Measurements from ENCODE around the gene PRSS56.
A peak's percentile ranks its signal among the peaks of the same experiment; 100 is the strongest.
"Not testable (repeated sequence)": the region's sequence is repeated elsewhere in the genome, so short reads cannot be mapped to it uniquely, and the experiment has no call there.

Gene PRSS56

DNA sequence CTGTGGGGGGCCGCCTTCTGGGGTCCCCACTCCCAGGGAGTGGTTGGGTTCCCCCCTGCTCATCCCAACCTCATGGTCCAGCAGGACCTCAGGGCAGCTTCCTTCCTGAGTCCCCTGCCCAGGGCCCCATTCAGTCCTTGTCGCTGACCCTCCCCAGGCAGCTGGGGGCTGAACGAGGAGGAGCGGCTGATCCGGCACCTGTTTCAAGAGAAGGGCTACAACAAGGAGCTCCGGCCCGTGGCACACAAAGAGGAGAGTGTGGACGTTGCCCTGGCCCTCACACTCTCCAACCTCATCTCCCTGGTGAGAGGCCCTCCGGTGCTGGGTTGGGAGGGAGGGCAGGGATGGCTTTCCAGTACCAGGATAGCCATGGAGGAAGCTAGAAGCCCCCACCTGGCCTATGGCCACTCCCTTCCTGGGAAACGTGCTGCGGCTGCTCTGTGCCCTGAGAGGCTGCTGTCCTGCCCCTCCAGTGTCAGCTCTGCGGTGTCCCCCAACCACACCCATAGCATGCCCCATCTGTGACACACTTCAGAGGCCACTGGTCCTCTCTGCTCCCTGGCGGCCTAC is 6.3 kb downstream of the PRSS56 start:
- DNase-seq, result no peak

DNA sequence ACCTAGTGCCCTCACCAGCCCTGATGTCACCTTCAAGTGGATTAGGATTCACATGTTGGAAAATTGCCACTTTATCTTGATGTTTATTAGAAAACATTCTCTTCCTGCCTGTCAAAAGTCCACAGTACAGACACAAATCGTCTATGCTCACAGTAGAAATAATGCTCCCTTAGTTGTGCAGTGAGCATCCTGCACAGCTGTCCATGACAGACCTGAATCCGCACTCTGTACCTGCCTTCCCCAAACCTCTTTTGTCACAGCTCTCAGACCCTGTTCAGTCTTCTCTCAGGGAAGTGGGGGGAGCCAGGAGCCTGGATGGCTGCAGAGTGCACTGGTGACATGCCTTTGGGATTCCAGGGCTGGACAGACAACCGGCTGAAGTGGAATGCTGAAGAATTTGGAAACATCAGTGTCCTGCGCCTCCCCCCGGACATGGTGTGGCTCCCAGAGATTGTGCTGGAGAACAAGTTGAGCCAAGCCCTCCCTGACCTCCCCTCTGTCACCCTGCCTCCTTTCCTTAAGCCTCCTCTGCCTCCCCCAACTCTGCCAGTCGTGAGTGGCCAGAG is 7.8 kb downstream of the PRSS56 start:
- DNase-seq, result no peak

DNA sequence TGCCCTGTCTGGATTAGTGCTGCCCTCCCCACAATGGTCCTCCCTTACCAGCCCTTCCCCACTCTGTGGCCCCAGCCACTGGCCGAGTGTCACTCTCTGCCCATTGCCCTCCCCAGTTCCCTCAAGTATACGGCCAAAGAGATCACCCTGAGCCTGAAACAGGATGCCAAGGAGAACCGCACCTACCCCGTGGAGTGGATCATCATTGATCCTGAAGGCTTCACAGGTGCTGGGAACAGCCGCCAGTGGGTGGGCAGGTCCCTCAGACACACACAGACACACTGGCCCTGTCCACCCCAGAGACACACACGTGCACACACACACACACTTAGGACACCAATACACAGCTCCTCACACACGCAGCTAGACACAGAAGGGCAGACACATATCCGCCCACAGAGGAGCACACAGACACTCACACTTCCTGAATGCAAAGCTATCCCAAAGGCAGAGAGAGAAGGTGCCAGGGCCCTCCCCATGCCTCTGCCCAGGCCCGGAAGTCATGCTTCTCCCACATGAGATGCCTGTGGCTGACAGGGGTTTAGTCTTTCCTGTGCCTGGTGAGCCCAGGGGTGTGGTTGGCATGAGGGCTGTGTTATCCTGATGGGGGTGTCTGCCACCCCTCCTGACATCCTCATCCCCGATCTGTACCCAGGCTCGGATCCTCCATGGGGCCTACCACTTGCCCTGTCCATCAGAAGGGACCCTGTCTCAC is 8.7 kb downstream of the PRSS56 start:
- no peak for DNase-seq

DNA sequence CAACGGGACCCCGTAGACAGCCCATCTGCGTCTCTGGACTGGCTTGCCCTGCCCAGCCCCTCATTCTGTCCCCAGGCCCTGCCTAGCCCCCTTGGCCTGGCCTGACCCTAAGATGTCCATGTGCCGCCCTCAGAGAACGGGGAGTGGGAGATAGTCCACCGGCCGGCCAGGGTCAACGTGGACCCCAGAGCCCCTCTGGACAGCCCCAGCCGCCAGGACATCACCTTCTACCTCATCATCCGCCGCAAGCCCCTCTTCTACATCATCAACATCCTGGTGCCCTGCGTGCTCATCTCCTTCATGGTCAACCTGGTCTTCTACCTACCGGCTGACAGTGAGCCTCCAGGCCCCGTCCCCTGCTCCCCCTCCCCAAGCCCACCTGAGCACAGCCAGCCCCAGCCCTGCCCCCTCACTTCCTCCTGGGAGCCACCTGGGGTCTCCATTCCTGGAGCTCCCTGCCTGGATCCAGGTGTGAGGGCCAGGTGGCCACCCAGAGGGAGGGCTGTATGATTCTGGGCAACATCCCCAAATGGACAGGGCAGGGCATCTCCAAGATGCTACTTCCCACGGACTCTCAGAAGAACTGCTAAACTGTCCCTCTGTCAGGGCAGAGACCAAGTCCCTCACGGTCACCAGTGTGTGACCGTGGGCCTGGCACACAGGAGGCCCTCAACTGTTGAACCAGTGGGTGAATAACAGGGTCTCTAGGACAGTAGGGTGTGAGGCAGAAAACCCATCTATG is 9.8 kb downstream of the PRSS56 start:
- no peak for DNase-seq

DNA sequence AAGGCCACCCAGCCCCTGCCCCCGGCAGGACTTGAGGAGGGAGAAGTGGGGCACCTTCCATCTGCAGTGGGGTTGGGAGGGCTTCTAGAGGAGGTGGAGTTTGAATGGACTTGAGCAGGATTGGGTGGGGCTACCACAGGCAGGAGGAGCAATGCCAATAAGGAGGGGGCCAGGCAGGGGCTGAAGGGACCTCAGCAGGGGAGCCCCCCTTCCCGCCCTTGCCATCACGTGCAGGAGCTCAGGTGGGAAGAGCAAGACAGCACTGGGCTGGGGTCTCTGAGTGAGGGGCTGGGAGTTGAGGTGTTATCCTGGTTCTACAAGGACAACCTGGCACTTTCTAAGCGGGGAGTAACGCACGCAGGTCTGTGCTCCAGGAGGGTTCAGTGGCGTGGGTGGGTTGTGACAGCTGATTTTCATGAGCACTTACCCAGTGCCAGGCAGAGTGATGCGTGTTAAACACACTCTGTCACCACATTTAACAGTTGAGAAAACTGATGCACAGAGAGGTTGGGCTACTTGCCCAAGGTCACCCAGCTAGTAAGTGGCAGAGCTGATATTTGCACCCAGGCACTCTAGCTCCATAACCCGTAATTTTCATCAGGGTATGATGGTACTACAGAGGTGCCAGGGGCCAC is 10.6 kb downstream of the PRSS56 start:
- DNase-seq, result no peak

DNA sequence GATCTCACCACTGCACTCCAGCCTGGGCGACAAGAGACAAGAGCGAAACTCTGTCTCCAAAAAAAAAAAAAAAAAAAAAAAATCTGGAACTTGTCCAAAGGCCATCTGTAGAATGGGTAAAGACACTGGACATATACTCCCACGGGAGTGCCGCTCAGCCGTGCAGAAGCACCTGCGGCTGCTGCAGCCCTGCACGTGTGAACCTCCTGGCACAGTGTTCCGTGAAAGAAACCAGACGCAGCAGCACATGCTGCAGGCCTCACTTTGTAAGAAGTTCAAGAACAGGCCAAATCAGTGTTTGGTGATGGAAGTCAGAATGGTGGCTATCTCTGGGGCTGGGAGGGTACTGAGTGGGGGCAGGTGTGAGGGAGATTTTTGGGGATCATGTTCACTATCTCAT is 12.2 kb downstream of the PRSS56 start:
- DNase-seq, result no peak

DNA sequence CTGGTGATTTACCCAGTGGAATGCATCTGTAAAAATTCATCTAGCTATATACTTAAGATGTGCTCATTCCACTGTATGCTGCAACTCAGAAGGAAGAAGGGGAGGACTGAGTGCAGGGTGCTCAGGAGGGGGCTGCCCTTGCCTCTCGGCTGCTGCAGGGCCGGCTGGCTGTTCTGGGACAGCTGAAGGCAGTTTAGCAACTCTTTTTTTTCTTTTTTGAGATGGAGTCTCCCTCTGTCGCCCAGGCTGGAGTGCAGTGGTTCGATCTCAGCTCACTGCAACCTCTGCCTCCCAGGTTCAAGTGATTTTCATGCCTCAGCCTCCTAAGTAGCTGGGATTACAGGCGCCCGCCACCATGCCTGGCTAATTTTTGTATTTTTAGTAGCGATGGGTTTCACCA is 12.6 kb downstream of the PRSS56 start:
- not testable (repeated sequence) for DNase-seq

DNA sequence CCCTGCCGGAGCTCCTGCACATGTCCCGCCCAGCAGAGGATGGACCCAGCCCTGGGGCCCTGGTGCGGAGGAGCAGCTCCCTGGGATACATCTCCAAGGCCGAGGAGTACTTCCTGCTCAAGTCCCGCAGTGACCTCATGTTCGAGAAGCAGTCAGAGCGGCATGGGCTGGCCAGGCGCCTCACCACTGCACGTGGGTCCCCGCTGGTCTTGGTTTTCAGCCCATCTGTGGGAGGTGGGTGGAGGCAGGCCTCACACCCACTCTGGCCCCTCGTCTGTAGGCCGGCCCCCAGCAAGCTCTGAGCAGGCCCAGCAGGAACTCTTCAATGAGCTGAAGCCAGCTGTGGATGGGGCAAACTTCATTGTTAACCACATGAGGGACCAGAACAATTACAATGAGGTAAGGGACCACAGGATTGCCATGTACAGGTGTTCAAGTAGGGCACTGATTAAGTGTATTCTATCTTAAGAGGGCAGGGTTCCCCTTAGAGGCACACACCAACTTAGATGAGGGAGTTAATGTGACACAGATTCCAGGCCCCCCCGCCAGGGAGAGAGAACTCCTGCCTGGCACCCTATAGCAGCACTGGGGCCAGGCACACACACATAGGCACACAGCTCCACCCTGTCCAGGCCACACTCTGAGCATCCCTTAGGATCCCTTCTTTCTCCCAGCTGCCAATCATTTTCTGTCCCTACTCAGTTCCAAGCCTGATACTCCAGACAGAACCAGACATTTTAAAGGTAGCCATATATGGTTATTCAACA is 13.9 kb downstream of the PRSS56 start:
- no peak for DNase-seq

DNA sequence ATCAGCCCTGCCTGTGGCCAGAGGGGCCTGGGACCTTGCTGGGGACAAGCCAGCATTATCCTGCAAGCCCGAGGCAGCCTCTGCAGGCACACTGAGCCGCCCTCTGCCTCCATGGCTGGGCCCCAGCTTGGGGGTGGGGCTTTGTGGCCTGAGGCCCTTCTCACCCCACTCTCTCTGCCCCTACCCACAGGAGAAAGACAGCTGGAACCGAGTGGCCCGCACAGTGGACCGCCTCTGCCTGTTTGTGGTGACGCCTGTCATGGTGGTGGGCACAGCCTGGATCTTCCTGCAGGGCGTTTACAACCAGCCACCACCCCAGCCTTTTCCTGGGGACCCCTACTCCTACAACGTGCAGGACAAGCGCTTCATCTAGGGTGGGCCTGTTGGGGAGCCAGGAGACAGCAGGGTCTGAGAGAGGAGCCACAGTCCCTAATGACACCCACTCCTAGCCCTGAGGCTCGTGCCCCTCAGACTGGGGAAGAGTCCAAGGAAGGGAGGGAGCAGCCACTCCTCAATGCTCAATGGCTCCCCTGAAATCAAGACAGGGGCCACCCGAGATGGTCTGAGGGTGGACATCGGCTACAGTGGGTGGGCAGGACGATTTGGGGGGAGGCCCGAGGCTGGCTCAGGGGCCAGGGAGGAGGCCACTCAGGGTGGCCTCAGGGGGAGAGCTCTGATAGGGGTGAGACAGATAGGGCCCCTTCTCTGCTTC is 14.9 kb downstream of the PRSS56 start:
- no peak for DNase-seq

DNA sequence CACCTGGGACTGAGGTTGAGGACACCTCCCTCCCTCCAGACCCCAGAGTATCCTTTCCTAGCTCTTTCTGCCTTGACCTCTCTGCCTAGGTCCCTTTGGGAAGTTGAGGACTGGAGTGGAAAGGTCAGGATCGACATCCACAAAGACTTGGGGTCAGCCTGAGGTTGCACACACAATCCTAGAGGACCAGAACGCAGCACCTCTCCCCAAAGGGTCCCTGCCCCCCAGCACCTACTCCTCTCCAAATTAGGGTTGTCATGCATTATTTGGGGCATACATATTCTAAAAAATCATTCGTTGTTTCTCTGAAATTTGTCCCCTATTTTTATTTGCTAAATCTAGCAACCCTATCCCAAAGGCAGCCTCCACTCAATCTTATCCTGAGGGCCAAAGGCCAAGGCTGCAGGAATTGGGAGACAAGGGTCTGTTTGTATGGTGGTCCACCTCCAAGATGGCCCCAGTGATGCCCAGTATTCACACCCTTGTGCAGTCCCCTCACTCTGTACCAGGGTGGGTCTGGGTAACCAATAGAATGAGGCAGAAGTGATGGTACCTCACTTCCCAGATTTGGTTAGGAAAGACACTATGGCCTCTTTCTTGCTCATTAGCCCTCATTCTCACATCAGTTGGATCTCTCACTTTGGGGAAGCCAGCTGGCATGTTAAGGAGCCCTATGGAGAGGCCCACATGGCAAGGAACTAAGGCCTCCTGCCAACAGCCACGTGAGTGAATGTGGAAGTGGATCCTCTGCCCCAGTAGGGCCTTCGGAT is 15.8 kb downstream of the PRSS56 start:
- no peak for DNase-seq

DNA sequence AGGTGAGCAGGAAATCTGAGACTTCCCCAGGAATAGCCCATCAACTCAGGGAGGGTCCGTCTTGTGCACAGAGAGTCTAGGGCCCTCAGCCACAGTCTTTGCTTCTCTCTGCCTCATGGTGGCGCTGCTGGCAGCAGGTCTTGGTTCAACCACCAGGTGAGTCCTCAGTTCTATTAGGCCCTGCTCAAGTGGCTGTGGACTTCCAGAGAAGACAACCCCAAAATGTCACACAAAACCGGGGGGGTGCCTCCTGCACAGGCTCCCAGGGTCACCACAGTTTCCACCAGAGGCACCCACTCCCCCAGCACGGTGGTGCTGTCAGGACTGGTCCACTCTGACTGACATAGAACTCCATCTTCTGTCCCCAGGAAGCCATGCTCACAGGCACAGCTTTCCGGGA is 16.9 kb downstream of the PRSS56 start:
- peak; percentile 32 for DNase-seq

DNA sequence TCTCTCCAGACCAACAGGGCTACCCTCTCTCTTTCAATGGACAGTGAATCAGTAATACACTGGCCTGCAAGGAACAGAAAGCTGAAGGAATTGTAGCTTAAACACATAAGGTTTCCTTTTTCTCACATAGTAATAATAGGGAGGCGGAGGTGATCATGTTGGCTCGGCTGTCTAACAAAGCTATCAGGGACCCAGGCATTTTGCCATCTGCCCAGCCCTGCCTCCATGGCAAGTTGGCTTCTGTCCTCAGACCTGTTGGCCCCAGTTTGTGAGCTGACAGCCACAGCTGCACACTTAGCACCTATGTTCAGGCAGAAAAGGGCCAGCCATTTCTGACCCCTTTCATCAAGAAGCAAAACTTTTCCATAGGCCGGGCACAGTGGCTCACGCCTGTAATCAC is 17.3 kb downstream of the PRSS56 start:
- DNase-seq, result no peak

DNA sequence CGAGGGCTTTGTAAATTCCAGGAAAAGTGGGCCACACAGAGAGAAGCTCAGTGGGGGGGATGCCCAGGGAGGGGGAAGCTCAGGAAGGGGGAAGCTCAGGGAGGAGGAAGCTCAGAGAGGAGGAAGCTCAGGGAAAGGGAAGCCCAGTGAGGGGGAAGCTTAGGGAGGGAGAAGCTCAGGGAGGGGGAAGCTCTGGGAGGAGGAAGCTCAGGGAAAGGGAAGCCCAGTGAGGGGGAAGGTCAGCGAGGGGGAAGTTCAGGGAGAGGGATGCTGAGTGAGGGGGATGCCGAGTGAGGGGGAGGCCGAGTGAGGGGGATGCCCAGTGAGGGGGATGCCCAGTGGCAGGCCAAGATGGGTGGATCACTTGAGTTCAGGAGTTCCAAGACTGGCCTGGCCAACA is 18.5 kb downstream of the PRSS56 start:
- no peak for DNase-seq

DNA sequence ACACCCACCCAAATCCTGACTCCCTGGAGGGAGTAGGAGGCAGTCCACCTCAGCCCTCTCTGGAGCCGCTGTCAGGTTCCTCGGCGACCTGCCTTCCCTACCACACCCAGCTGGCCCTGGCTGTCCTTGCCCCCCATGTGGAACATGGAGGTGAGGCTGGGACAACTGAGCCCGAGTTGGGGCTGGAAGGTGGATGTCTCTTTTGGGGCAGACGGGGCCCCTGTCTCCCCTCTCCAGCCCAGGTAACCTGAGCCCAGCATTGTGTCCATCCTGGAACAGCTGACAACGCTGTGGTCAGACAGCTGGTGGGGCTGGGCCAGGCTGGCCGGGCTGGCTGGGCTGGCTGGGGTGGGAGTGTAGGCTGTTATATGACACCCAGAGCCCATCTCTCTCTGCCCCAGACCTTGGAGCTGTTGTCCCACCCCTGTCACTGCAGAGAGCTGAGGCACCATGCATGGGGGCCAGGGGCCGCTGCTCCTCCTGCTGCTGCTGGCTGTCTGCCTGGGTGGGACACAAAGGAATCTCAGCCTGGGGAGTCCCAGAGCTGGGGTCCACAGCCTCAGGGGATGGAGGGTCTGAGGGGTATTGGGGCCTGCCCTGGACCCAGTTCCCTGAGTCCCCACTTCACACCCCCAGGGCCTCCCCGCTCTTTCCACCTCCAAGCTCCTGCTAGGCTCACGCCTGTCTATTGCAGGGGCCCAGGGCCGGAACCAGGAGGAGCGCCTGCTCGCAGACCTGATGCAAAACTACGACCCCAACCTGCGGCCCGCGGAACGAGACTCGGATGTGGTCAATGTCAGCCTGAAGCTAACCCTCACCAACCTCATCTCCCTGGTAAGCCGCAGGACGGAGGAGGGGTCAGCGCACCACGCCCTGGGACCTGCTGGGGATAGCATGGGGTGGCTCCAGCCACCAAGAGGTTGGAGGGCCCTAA is 19.4 kb downstream of the PRSS56 start, which contains the start of gene CHRNG:
CHRNG (plus strand) TSS at position 395 of the 934 bp plus-strand sequence; CDS start at position 451, 56 bp downstream.
- no peak for DNase-seq

DNA sequence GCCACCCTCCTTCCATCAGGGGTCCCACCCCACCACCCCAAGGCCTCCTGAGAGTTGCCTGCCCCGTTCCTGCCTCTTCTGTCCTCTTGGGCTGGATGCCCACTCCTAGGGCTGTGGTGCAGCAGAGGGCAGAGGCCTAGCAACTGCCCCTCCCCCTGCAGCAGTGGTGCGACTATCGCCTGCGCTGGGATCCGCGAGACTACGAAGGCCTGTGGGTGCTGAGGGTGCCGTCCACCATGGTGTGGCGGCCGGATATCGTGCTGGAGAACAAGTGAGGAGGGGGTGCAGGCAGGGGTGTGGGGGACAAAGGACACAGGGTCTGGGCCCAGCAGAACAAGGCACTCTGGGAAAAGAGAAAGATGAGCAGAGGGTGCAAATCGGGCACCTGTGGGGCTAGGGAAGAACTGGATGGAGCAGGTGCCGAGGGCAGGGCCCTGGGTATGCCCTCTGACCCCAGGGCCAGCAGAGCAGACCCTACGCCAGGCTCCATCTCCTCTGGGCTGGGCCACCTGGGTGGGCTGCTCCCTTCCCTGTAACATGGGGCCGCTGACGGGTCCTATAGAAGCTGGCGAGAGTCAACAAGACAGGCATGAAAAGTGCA is 20.4 kb downstream of the PRSS56 start:
- no peak for DNase-seq

DNA sequence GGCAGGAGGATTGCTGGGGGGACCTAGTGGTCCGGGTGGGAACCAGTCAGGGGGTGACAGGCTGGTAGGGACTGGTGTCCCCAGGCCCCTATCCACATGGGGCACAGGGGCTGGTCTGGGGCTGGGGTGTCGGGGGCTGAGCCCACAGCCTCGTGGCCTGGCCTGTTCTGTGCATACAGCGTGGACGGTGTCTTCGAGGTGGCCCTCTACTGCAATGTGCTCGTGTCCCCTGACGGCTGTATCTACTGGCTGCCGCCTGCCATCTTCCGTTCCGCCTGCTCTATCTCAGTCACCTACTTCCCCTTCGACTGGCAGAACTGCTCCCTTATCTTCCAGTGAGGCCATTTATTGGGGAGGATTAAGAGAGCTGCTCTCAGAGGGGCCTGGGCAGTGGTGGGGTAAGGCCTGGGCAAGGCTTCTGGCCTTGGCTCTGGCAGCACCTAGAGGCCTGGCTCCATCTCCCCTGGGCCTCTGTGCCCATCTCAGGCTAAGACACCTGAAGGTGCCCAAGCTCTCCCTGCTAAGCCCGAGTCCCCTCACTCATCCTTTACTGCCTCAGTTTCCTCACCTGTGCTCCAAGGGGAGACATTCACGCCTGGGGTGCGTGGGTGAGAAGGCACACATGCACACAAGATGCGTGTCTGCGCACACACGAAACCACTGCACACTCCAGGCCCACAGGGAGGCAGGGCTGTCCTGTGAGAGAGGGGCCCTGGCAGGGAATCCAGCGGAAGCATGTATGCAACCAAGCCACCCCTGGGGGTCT is 21.2 kb downstream of the PRSS56 start:
- DNase-seq, result peak; percentile 72

DNA sequence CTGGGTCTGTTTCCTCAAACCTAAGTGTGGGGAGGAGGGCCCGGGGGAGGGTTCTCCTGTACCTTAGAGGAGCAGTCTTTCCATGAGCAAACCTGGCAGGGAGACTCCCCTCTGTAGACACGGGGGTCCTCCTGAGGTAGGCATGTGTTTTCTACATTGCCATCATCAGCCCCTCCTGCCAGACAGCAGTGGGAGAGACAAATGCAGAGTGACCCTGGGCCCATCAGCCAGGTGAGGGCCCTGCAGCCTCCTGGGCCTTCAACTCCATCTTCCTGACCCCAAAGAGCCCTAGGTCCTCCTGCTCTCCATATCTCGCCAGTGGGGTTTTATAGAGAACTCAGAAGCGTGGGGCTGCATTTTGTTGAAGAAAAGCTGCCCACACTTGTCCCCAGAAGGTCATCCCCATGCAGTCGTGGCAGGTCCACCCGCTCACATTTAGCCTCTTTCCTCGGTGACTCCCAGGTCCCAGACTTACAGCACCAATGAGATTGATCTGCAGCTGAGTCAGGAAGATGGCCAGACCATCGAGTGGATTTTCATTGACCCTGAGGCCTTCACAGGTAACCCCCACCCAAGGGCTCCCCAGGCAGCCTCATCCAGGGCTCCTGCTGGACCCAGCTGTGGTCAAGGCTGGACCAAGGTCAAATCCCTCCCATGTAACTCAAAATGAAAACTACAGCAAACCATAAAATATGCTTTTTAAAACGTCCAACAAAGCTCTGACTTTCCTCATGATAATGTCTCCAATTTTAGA is 21.9 kb downstream of the PRSS56 start:
- DNase-seq, result no peak
